Peyer's patch (tissue), 4 donors: ENCODE data around the gene CHST9.

Experiments used
- POLR2A ChIP-seq, 2 donors: fragments of 450-650 bp; IDR thresholded peaks; one replicate each; pipeline ENCODE4 v1.5.1; 2017; ENCODE audit warnings: antibody characterized with exemption in 2 of 2, mild to moderate bottlenecking in 2 of 2, moderate library complexity in 2 of 2
- TF ChIP-seq, protein P1 (sequence below), 6 experiments: fragments of 450-650 bp in 4 of 6; fragments of 200-600 bp in 2 of 6; sonication (generic) in 1 of 6; IDR thresholded peaks; one replicate each; pipeline ENCODE4 v1.5.1; 2017 to 2019; ENCODE audit warnings: antibody characterized with exemption in 6 of 6, mild to moderate bottlenecking in 3 of 6, moderate library complexity in 1 of 6

DNA sequence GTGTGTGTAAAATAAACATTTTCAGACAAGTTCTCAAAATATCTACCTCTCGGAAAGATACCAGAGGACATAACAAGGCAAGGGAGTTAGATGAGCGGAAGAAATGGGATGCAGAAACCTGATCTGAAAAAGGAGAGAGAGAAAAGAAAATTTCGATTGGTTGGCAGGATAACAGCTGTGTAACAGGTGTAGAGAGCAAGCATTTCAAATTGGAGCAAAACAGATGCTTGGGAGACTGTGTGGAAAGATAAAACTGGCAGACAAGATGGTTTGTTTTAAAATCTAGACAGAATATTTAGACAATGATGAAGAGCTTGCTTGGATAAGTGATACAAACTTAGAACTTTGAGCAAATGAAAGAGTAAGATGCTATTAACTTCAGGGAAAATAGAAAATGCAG, 20.2 kb downstream of the CHST9 start:
- TF ChIP-seq, protein P1, sequence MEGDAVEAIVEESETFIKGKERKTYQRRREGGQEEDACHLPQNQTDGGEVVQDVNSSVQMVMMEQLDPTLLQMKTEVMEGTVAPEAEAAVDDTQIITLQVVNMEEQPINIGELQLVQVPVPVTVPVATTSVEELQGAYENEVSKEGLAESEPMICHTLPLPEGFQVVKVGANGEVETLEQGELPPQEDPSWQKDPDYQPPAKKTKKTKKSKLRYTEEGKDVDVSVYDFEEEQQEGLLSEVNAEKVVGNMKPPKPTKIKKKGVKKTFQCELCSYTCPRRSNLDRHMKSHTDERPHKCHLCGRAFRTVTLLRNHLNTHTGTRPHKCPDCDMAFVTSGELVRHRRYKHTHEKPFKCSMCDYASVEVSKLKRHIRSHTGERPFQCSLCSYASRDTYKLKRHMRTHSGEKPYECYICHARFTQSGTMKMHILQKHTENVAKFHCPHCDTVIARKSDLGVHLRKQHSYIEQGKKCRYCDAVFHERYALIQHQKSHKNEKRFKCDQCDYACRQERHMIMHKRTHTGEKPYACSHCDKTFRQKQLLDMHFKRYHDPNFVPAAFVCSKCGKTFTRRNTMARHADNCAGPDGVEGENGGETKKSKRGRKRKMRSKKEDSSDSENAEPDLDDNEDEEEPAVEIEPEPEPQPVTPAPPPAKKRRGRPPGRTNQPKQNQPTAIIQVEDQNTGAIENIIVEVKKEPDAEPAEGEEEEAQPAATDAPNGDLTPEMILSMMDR (IDR thresholded peaks at IDR 0.05): no peak
- no peak for TF ChIP-seq POLR2A (IDR thresholded peaks at IDR 0.05)
